Neural progenitor cell (in vitro differentiated cells): ENCODE data around the gene DOCK4. TPM values are rescaled to one million over a fixed set of nuclear protein-coding genes. Genes with fewer than 3 reads are reported as not detected.

Source experiments
- DNase-seq: peaks from one replicate; pipeline ENCODE4 v3.0.0-alpha.2; 2016; ENCODE audit warnings: low spot score
- H2AFZ ChIP-seq: fragments of 200-600 bp; sonication (generic); replicated peaks from 2 replicates; pipeline ENCODE4 v1.6.1; 2016; ENCODE audit warnings: antibody characterized with exemption
- H3F3A ChIP-seq: fragments of 200-600 bp; sonication (generic); 2 replicates; pipeline ENCODE4 v1.6.1; 2016; ENCODE audit warnings: antibody characterized with exemption, low read depth
- H3K27ac ChIP-seq: fragments of 200-600 bp; sonication (generic); 2 replicates; pipeline ENCODE4 v1.5.1; 2016; ENCODE audit warnings: mild to moderate bottlenecking
- H3K27me3 ChIP-seq: fragments of 200-600 bp; sonication (generic); 2 replicates; pipeline ENCODE4 v1.6.1; 2016; ENCODE audit warnings: mild to moderate bottlenecking, moderate library complexity
- H3K36me3 ChIP-seq: fragments of 200-600 bp; sonication (generic); 2 replicates; pipeline ENCODE4 v1.5.1; 2016
- H3K4me1 ChIP-seq: fragments of 200-600 bp; sonication (generic); 2 replicates; pipeline ENCODE4 v1.6.1; 2016; ENCODE audit warnings: mixed run types
- H3K4me2 ChIP-seq: fragments of 200-600 bp; sonication (generic); 2 replicates; pipeline ENCODE4 v1.6.1; 2016
- H3K4me3 ChIP-seq: fragments of 200-600 bp; sonication (generic); 2 replicates; pipeline ENCODE4 v1.5.1; 2016
- H3K79me2 ChIP-seq: fragments of 200-600 bp; sonication (generic); 2 replicates; pipeline ENCODE4 v1.6.1; 2016; ENCODE audit warnings: low read depth
- H3K9ac ChIP-seq: fragments of 200-600 bp; sonication (generic); 2 replicates; pipeline ENCODE4 v1.6.1; 2016
- H3K9me3 ChIP-seq: fragments of 200-600 bp; sonication (generic); 2 replicates; pipeline ENCODE4 v1.5.1; 2016; ENCODE audit warnings: low read depth
- H4K20me1 ChIP-seq: fragments of 200-600 bp; sonication (generic); 2 replicates; pipeline ENCODE4 v1.6.1; 2016; ENCODE audit warnings: low read depth
- H3K27ac Mint-ChIP-seq: 3 replicates; pipeline ENCODE4 v1.8.0; 2021; ENCODE audit warnings: mixed read lengths
- H3K27me3 Mint-ChIP-seq: 2 replicates; pipeline ENCODE4 v1.8.0; 2022; ENCODE audit warnings: low read depth, mild to moderate bottlenecking, inconsistent platforms, moderate library complexity, mixed read lengths; ENCODE audit not compliant: insufficient read depth
- H3K36me3 Mint-ChIP-seq: 3 replicates; pipeline ENCODE4 v1.8.0; 2021; ENCODE audit warnings: mixed read lengths
- H3K4me1 Mint-ChIP-seq: 3 replicates; pipeline ENCODE4 v1.8.0; 2021; ENCODE audit warnings: mixed read lengths
- H3K4me3 Mint-ChIP-seq: 3 replicates; pipeline ENCODE4 v1.8.0; 2021; ENCODE audit warnings: mild to moderate bottlenecking, moderate library complexity, mixed read lengths
- H3K9me3 Mint-ChIP-seq: 3 replicates; pipeline ENCODE4 v1.8.0; 2020; ENCODE audit warnings: mixed read lengths
- EZH2 ChIP-seq: fragments of 200-600 bp; sonication (generic); IDR thresholded peaks from 2 replicates; pipeline ENCODE4 v1.6.1; 2017; ENCODE audit warnings: antibody characterized with exemption, mild to moderate bottlenecking, moderate library complexity
- EZH2phosphoT487 ChIP-seq: fragments of 200-600 bp; sonication (generic); IDR thresholded peaks from 2 replicates; pipeline ENCODE4 v1.6.1; 2017; ENCODE audit warnings: antibody characterized with exemption
- total RNA-seq: library from RNA; depleted of rRNA; stranded (reverse); fragments of >200 nt; gene quantifications from 2 replicates; pipeline ENCODE4 v1.2.3, GENCODE V29; 2015; ENCODE audit warnings: low replicate concordance
- TF ChIP-seq, protein P1 (sequence below): fragments of 200-600 bp; sonication (generic); IDR thresholded peaks from 2 replicates; pipeline ENCODE4 v1.5.1; 2017; ENCODE audit warnings: antibody characterized with exemption, mild to moderate bottlenecking

DOCK4 gene
- total RNA-seq, 1 donor from 2014 or later, result 11.4 TPM

DNA sequence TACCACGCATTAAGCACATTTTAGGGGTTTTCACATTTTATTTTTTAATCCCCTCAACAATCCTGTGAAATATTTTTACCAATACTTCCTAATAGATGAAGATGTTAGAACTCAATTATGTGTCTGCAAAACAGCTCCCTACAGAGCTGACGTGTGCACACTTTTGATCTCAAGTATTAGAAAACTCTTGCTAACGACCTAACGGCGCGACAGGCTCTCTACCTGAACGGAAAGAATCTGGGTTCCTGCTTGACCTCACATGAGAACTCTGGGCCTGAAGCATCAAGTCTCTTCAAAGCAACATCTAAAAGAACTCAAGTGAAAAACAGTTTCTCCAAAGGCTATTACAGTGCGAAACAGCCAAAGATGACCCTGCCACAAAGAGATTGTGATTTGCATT is 113.9 kb downstream of the DOCK4 start:
- no peaks in the 10 kb centered on the region for H3K9me3 Mint-ChIP-seq
- H3K4me3 Mint-ChIP-seq, result no peak overlapping the region

DNA sequence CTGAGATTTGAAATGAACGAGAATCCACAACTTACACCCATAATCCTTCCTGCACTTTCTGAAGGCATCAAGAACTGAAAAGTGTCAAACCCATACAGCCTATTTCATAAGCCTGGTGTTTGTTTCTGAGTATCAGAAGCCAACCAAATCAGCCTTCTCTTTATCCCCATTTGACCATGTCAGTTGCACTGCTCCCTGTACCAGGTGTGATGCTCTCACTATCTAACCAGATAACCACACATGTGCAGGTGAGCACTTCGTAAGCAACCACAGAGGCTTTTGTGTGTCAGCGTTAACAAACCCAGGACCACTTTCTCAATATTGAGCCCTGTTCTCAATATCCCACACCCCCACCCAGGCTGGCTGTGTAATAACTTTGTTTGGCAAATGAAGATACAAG is 114.4 kb downstream of the DOCK4 start:
- Histone ChIP-seq H2AFZ (no peak overlapping the region), H3K27ac (no peak overlapping the region), H3K4me2 (no peak overlapping the region), H3K4me1 (no peaks in the 10 kb centered on the region), H3K4me3 (no peak overlapping the region), H3F3A (no peaks in the 10 kb centered on the region), H4K20me1 (no peaks in the 10 kb centered on the region), H3K79me2 (no peaks in the 10 kb centered on the region), H3K27me3 (no peaks in the 10 kb centered on the region), H3K9ac (no peak overlapping the region), H3K36me3 (no peaks in the 10 kb centered on the region), H3K9me3 (no peaks in the 10 kb centered on the region)
- H3K9me3 Mint-ChIP-seq, result no peaks in the 10 kb centered on the region
- no peak for DNase-seq
- TF ChIP-seq, protein P1, sequence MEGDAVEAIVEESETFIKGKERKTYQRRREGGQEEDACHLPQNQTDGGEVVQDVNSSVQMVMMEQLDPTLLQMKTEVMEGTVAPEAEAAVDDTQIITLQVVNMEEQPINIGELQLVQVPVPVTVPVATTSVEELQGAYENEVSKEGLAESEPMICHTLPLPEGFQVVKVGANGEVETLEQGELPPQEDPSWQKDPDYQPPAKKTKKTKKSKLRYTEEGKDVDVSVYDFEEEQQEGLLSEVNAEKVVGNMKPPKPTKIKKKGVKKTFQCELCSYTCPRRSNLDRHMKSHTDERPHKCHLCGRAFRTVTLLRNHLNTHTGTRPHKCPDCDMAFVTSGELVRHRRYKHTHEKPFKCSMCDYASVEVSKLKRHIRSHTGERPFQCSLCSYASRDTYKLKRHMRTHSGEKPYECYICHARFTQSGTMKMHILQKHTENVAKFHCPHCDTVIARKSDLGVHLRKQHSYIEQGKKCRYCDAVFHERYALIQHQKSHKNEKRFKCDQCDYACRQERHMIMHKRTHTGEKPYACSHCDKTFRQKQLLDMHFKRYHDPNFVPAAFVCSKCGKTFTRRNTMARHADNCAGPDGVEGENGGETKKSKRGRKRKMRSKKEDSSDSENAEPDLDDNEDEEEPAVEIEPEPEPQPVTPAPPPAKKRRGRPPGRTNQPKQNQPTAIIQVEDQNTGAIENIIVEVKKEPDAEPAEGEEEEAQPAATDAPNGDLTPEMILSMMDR, result no peak
- TF ChIP-seq EZH2 (no peak), EZH2phosphoT487 (no peak)
- no peaks in the 10 kb centered on the region for H3K27me3 Mint-ChIP-seq
- H3K27ac Mint-ChIP-seq, result no peak overlapping the region
- H3K4me1 Mint-ChIP-seq, result peaks cover 14% of the 10 kb centered on the region
- H3K4me3 Mint-ChIP-seq, result no peak overlapping the region
- H3K36me3 Mint-ChIP-seq, result no peaks in the 10 kb centered on the region

More for the DNA sequence above, 113.9 kb downstream of the DOCK4 start:
- Histone ChIP-seq H3K79me2 (no peaks in the 10 kb centered on the region), H3F3A (no peaks in the 10 kb centered on the region), H3K27ac (no peak overlapping the region), H3K4me2 (no peak overlapping the region), H4K20me1 (no peaks in the 10 kb centered on the region), H3K9me3 (no peaks in the 10 kb centered on the region), H3K36me3 (no peaks in the 10 kb centered on the region), H3K27me3 (no peaks in the 10 kb centered on the region), H3K4me3 (no peak overlapping the region), H2AFZ (no peak overlapping the region), H3K4me1 (no peaks in the 10 kb centered on the region), H3K9ac (no peak overlapping the region)
- Mint-ChIP-seq H3K4me1 (peaks cover 14% of the 10 kb centered on the region), H3K27me3 (no peaks in the 10 kb centered on the region), H3K27ac (no peak overlapping the region), H3K36me3 (no peaks in the 10 kb centered on the region)
- TF ChIP-seq, protein P1, result no peak
- TF ChIP-seq EZH2phosphoT487 (no peak), EZH2 (no peak)
- no peak for DNase-seq

DNA sequence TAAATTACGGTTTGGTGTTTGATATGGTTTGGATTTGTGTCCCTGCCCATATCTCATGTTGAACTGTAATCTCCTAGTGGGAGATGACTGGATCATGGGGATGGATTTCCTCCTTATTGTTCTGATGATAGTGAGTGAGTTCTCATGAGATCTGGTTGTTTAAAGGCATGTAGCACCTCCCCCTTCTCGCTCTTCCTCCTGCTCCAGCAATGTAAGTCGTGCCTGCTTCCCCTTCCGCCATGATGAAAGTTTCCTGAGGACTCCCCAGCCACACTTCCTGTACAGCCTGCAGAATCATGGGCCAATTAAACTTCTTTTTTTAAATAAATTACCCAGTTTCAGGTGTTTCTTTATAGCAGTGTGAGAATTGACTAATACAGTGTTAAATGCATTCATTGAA is 116.6 kb downstream of the DOCK4 start:
- Mint-ChIP-seq H3K36me3 (no peaks in the 10 kb centered on the region), H3K27me3 (no peaks in the 10 kb centered on the region), H3K27ac (no peak overlapping the region), H3K9me3 (no peaks in the 10 kb centered on the region), H3K4me1 (peaks cover 15% of the 10 kb centered on the region), H3K4me3 (no peak overlapping the region)
- H4K20me1 ChIP-seq, result no peaks in the 10 kb centered on the region
- H3K9ac ChIP-seq, result no peak overlapping the region
- H3K4me3 ChIP-seq, result no peak overlapping the region
- no peak overlapping the region for H2AFZ ChIP-seq
- TF ChIP-seq EZH2phosphoT487 (no peak), EZH2 (no peak)
- TF ChIP-seq, protein P1, result no peak
- no peak overlapping the region for H3K27ac ChIP-seq
- no peak overlapping the region for H3K4me2 ChIP-seq
- DNase-seq, result no peak
- no peaks in the 10 kb centered on the region for H3K4me1 ChIP-seq
- no peaks in the 10 kb centered on the region for H3K27me3 ChIP-seq
- no peaks in the 10 kb centered on the region for H3K9me3 ChIP-seq
- H3F3A ChIP-seq, result no peaks in the 10 kb centered on the region
- H3K36me3 ChIP-seq, result no peaks in the 10 kb centered on the region
- H3K79me2 ChIP-seq, result no peaks in the 10 kb centered on the region
